Kidney glomerular epithelial cell (primary cell): Measurements from ENCODE around the gene ZMIZ1.

Experiments
- DNase-seq: peaks from one replicate; lab custom pipeline; 2025; lab: John Stamatoyannopoulos, UW

The ZMIZ1 gene

GRCh38 chr10:79344502-79345195 lies 275.9 kb downstream of the ZMIZ1 start:
- no peak for DNase-seq

- no peak for DNase-seq
These were observed 276.7 kb downstream of the ZMIZ1 start for GRCh38 chr10:79345241-79346011.

- no peak for DNase-seq
These were observed 277.2 kb downstream of the ZMIZ1 start for GRCh38 chr10:79346012-79346340.

GRCh38 chr10:79346388-79347225 lies 277.8 kb downstream of the ZMIZ1 start:
- DNase-seq, result no peak

GRCh38 chr10:79347226-79347893 lies 278.6 kb downstream of the ZMIZ1 start, which contains the start of gene PPIF:
TSS of gene PPIF (plus strand) at chr10:79347469. CDS start at chr10:79347549, 80 bp downstream.
- DNase-seq, result peak; percentile 82

GRCh38 chr10:79347894-79348639 lies 279.3 kb downstream of the ZMIZ1 start:
- DNase-seq, result peak; percentile 34

GRCh38 chr10:79348640-79348988 lies 279.8 kb downstream of the ZMIZ1 start:
- no peak for DNase-seq

GRCh38 chr10:79349072-79349491 lies 280.3 kb downstream of the ZMIZ1 start:
- no peak for DNase-seq

- DNase-seq, result no peak
These were observed 281.1 kb downstream of the ZMIZ1 start for GRCh38 chr10:79349766-79350406.

GRCh38 chr10:79350407-79351154 lies 281.8 kb downstream of the ZMIZ1 start:
- no peak for DNase-seq

- DNase-seq, result no peak
These were observed 282.6 kb downstream of the ZMIZ1 start for GRCh38 chr10:79351332-79351731.

- no peak for DNase-seq
These were observed 283.5 kb downstream of the ZMIZ1 start for GRCh38 chr10:79352035-79352877.

GRCh38 chr10:79353000-79353406 lies 284.2 kb downstream of the ZMIZ1 start:
- no peak for DNase-seq

GRCh38 chr10:79353726-79354125 lies 285.0 kb downstream of the ZMIZ1 start:
- DNase-seq, result no peak

- no peak for DNase-seq
These were observed 285.4 kb downstream of the ZMIZ1 start for GRCh38 chr10:79354141-79354540.

GRCh38 chr10:79354615-79355014 lies 285.8 kb downstream of the ZMIZ1 start:
- no peak for DNase-seq

- no peak for DNase-seq
These were observed 286.8 kb downstream of the ZMIZ1 start for GRCh38 chr10:79355420-79356017.

GRCh38 chr10:79356104-79356503 lies 287.3 kb downstream of the ZMIZ1 start:
- no peak for DNase-seq

- DNase-seq, result no peak
These were observed 288.4 kb downstream of the ZMIZ1 start for GRCh38 chr10:79357180-79357579.
